ENCODE data around the gene CHDH. TPM values are rescaled to one million over a fixed set of nuclear protein-coding genes. Genes with fewer than 3 reads are reported as not detected.

CHDH gene
- total RNA-seq, 1 experiment from 2014 or later = 28.5 TPM

DNA sequence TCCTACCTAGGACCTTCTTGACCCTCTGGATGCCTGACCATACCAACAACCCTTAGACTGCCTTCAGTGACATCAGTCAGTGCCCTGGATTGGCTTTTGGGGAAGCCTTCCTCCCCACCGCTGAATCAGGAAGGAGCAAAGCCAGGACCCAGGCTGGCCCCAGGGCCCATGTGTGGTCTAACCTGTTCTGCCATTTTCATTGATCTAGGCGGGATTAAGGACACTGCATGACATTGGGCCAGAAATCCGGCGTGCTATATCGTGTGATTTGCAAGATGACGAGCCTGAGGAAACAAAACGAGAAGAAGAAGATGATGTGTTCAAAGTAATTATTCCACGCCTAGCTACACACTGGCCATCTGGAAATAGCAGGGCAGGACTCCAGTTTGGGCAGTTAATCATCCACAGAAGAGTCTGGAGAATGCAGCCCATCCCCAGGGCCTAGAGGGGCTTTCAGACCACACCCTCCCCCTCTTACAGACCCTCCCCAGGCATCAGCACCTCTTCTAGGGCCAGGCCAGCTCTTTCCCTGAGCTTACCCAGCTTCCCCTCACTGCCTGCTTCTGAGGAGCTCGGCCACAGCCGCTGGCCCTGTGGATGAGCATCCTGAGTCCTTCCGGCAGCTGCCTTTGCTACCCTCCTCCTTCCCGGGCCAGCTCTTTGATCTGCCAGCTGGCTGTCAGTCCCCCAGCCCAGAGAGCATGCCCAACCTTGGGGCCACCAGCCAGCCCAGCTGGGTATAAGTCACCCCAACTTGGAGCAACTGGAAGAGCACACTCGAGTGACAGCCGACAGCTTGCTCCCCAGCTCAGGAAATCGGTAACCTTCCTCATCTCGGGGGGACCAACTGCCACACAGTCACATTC lies 45.9 kb downstream of the CHDH start:
- Mint-ChIP-seq H3K27ac (ENCODE audit: unreplicated experiment) (no peak overlapping the region), H3K36me3 (ENCODE audit: insufficient read depth, unreplicated experiment) (peaks cover 5% of the 10 kb centered on the region), H3K9me3 (ENCODE audit: low read depth, unreplicated experiment) (no peaks in the 10 kb centered on the region), H3K4me3 (ENCODE audit: low read depth, unreplicated experiment) (no peak overlapping the region), H3K27me3 (ENCODE audit: unreplicated experiment) (no peaks in the 10 kb centered on the region), H3K4me1 (ENCODE audit: low read depth, unreplicated experiment) (peaks cover 16% of the 10 kb centered on the region)
- peak; percentile 16 for DNase-seq
- intact Hi-C loops (cut with micrococcal nuclease; ENCODE audit: unreplicated experiment) = no loop called here
- no TSS peak for BruUV-seq (replicated peaks)
- CTCF ChIA-PET = no interaction called here
- TF ChIP-seq, protein P1, sequence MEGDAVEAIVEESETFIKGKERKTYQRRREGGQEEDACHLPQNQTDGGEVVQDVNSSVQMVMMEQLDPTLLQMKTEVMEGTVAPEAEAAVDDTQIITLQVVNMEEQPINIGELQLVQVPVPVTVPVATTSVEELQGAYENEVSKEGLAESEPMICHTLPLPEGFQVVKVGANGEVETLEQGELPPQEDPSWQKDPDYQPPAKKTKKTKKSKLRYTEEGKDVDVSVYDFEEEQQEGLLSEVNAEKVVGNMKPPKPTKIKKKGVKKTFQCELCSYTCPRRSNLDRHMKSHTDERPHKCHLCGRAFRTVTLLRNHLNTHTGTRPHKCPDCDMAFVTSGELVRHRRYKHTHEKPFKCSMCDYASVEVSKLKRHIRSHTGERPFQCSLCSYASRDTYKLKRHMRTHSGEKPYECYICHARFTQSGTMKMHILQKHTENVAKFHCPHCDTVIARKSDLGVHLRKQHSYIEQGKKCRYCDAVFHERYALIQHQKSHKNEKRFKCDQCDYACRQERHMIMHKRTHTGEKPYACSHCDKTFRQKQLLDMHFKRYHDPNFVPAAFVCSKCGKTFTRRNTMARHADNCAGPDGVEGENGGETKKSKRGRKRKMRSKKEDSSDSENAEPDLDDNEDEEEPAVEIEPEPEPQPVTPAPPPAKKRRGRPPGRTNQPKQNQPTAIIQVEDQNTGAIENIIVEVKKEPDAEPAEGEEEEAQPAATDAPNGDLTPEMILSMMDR (IDR thresholded peaks at IDR 0.05; ENCODE audit: unreplicated experiment) = no peak

- CTCF ChIA-PET = no interaction called here
- intact Hi-C loops (cut with micrococcal nuclease; ENCODE audit: unreplicated experiment) = no loop called here
- TF ChIP-seq, protein P1 (IDR thresholded peaks at IDR 0.05; ENCODE audit: unreplicated experiment) = no peak
- H3K4me3 Mint-ChIP-seq (ENCODE audit: low read depth, unreplicated experiment) = no peak overlapping the region
- H3K4me1 Mint-ChIP-seq (ENCODE audit: low read depth, unreplicated experiment) = peaks cover 7% of the 10 kb centered on the region
- H3K9me3 Mint-ChIP-seq (ENCODE audit: low read depth, unreplicated experiment) = no peaks in the 10 kb centered on the region
- no peak overlapping the region for H3K27ac Mint-ChIP-seq (ENCODE audit: unreplicated experiment)
- no peak for DNase-seq
- H3K27me3 Mint-ChIP-seq (ENCODE audit: unreplicated experiment) = no peaks in the 10 kb centered on the region
- peaks cover 5% of the 10 kb centered on the region for H3K36me3 Mint-ChIP-seq (ENCODE audit: insufficient read depth, unreplicated experiment)
- BruUV-seq (replicated peaks) = no TSS peak
Measured at GRCh38 chr3:53799338-53799865, 46.8 kb downstream of the CHDH start.

DNA sequence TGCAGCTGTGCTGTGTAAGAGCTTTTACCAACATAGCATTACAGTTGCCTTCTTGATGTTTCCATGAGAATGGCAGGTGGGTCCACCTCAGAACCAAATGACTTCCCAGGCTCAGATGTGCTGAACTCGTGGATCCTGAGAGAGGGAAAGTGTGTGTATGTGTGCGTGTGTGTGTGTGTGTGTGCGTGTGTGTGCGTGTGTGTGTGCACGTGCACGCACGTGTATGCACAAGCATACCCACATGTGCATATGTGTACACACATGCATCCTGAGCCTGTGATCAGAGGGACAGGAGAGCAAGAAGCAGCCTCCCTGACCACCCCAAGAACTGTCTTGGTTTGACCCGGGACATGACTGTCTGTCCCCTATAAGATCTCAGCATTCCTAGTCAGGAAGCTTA lies 48.1 kb downstream of the CHDH start:
- Mint-ChIP-seq H3K9me3 (ENCODE audit: low read depth, unreplicated experiment) (no peaks in the 10 kb centered on the region), H3K4me1 (ENCODE audit: low read depth, unreplicated experiment) (no peaks in the 10 kb centered on the region)
- CTCF ChIA-PET = no interaction called here

GRCh38 chr3:53795789-53796560 lies 50.2 kb downstream of the CHDH start:
- no TSS peak for BruUV-seq (replicated peaks)
- H3K27me3 Mint-ChIP-seq (ENCODE audit: unreplicated experiment) = no peaks in the 10 kb centered on the region
- intact Hi-C loops (cut with micrococcal nuclease; ENCODE audit: unreplicated experiment) = no loop called here
- H3K36me3 Mint-ChIP-seq (ENCODE audit: insufficient read depth, unreplicated experiment) = peaks cover 5% of the 10 kb centered on the region
- H3K9me3 Mint-ChIP-seq (ENCODE audit: low read depth, unreplicated experiment) = no peaks in the 10 kb centered on the region
- no peak overlapping the region for H3K27ac Mint-ChIP-seq (ENCODE audit: unreplicated experiment)
- CTCF ChIA-PET = no interaction called here
- no peak for DNase-seq
- no peak overlapping the region for H3K4me3 Mint-ChIP-seq (ENCODE audit: low read depth, unreplicated experiment)
- no peaks in the 10 kb centered on the region for H3K4me1 Mint-ChIP-seq (ENCODE audit: low read depth, unreplicated experiment)
- TF ChIP-seq, protein P1 (IDR thresholded peaks at IDR 0.05; ENCODE audit: unreplicated experiment) = no peak

More for the DNA sequence above, 48.1 kb downstream of the CHDH start:
- intact Hi-C loops (cut with micrococcal nuclease; ENCODE audit: unreplicated experiment) = no loop called here
- H3K27ac Mint-ChIP-seq (ENCODE audit: unreplicated experiment) = no peak overlapping the region
- peaks cover 5% of the 10 kb centered on the region for H3K36me3 Mint-ChIP-seq (ENCODE audit: insufficient read depth, unreplicated experiment)
- H3K4me3 Mint-ChIP-seq (ENCODE audit: low read depth, unreplicated experiment) = no peak overlapping the region
- TF ChIP-seq, protein P1 (IDR thresholded peaks at IDR 0.05; ENCODE audit: unreplicated experiment) = no peak
- DNase-seq = no peak
- BruUV-seq (replicated peaks) = no TSS peak
- no peaks in the 10 kb centered on the region for H3K27me3 Mint-ChIP-seq (ENCODE audit: unreplicated experiment)

All from Calu3 (cell line).